Suprapubic skin (tissue), 3 donors: ENCODE results near the gene ACOD1.
A peak's percentile ranks its signal among the peaks of the same experiment; 100 is the strongest.

Experiments used
- EP300 ChIP-seq: sonication (generic); formaldehyde crosslinking; IDR thresholded peaks from one replicate; pipeline ENCODE4 v1.6.1; 2017; ENCODE audit warnings: antibody characterized with exemption
- TF ChIP-seq, protein P1 (sequence below), 2 donors: fragments of 200-600 bp in 1 of 2; fragments of 450-650 bp in 1 of 2; sonication (generic) in 1 of 2; IDR thresholded peaks; one replicate each; pipeline ENCODE4 v1.5.1; 2016 to 2019; ENCODE audit warnings: antibody characterized with exemption in 2 of 2, mild to moderate bottlenecking in 1 of 2, moderate library complexity in 1 of 2

DNA sequence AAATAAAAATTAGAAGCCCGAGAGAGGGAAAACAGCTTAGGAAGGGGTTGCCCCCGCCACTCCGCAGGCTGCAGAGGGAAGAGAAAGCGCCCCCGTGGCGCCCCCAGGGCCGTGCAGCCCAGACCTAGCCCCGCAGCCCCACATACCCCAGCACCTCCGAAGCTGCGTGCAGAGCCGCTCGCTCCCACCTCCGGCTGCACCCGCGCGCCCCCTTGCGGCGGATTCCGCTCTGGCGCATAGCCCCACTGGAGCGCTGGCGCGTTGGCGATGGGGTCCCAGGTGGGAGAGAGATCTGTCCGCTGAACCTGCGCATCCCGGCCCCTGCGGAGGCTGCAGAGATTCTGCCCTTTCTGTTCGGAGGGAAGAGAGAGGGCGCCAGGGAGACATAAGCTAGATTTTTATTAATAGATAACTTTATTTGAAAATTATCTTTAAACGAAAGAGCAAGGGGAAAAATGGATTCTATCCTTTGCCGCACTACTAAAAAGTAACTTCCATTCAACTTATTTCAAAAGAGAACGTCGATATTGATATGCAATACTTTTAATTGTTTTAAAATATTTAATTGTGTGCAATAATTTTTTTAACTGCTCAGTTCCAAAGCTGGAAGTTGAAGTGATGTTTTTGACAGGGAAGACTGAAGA lies 31.9 kb downstream of the ACOD1 start:
- no peak for TF ChIP-seq EP300
- TF ChIP-seq, protein P1, sequence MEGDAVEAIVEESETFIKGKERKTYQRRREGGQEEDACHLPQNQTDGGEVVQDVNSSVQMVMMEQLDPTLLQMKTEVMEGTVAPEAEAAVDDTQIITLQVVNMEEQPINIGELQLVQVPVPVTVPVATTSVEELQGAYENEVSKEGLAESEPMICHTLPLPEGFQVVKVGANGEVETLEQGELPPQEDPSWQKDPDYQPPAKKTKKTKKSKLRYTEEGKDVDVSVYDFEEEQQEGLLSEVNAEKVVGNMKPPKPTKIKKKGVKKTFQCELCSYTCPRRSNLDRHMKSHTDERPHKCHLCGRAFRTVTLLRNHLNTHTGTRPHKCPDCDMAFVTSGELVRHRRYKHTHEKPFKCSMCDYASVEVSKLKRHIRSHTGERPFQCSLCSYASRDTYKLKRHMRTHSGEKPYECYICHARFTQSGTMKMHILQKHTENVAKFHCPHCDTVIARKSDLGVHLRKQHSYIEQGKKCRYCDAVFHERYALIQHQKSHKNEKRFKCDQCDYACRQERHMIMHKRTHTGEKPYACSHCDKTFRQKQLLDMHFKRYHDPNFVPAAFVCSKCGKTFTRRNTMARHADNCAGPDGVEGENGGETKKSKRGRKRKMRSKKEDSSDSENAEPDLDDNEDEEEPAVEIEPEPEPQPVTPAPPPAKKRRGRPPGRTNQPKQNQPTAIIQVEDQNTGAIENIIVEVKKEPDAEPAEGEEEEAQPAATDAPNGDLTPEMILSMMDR (IDR thresholded peaks at IDR 0.05): peak; percentile 69 to 96
